GM21360 (cell line): Measurements from ENCODE around the gene CUBN.

Experiments
- ATAC-seq: cut with Tn5 transposase; IDR thresholded peaks from one replicate; pipeline ENCODE4 v1.9.1; 2021; ENCODE audit warnings: mild to moderate bottlenecking, moderate library complexity; ENCODE audit not compliant: unreplicated experiment

The CUBN gene

GRCh38 chr10:17109475-17110207 lies 20.0 kb downstream of the CUBN start:
- no peak for ATAC-seq

- no peak for ATAC-seq
Observed at GRCh38 chr10:17109046-17109445, 20.6 kb downstream of the CUBN start.

GRCh38 chr10:17106991-17107390 lies 22.6 kb downstream of the CUBN start:
- ATAC-seq = no peak

- no peak for ATAC-seq
Observed at GRCh38 chr10:17101910-17102266, 27.7 kb downstream of the CUBN start.

GRCh38 chr10:17101257-17101909 lies 28.2 kb downstream of the CUBN start:
- ATAC-seq = no peak

- no peak for ATAC-seq
Observed at GRCh38 chr10:17100586-17100985, 29.0 kb downstream of the CUBN start.

GRCh38 chr10:17098012-17098411 lies 31.6 kb downstream of the CUBN start:
- no peak for ATAC-seq

GRCh38 chr10:17094844-17095243 lies 34.8 kb downstream of the CUBN start:
- no peak for ATAC-seq

- no peak for ATAC-seq
Observed at GRCh38 chr10:17092986-17093803, 36.4 kb downstream of the CUBN start.

GRCh38 chr10:17092216-17092944 lies 37.2 kb downstream of the CUBN start:
- ATAC-seq = no peak

- ATAC-seq = no peak
Observed at GRCh38 chr10:17088118-17088806, 41.3 kb downstream of the CUBN start.

- no peak for ATAC-seq
Observed at GRCh38 chr10:17086865-17087367, 42.7 kb downstream of the CUBN start.

GRCh38 chr10:17085011-17085725 lies 44.4 kb downstream of the CUBN start:
- ATAC-seq = no peak

GRCh38 chr10:17084258-17084657 lies 45.4 kb downstream of the CUBN start:
- ATAC-seq = no peak

- no peak for ATAC-seq
Observed at GRCh38 chr10:17081431-17081830, 48.2 kb downstream of the CUBN start.

GRCh38 chr10:17077890-17078289 lies 51.7 kb downstream of the CUBN start:
- no peak for ATAC-seq

GRCh38 chr10:17077346-17077781 lies 52.2 kb downstream of the CUBN start:
- no peak for ATAC-seq

- ATAC-seq = no peak
Observed at GRCh38 chr10:17076626-17077345, 52.8 kb downstream of the CUBN start.
